ENCODE measurements around the gene DDX52.

Gene DDX52

GRCh38 chr17:37576281-37576680, 67.0 kb downstream of the DDX52 start:
- Histone ChIP-seq H3K4me3 (IDR thresholded peaks at IDR 0.05; ENCODE audit: insufficient read depth, low read depth, low read length) (no peak overlapping the region), H3K79me2 (ENCODE audit: insufficient read depth, low read depth) (no peaks in the 10 kb centered on the region), H3K27ac (no peak overlapping the region), H3K4me1 (ENCODE audit: low read depth, poor library complexity, severe bottlenecking) (no peaks in the 10 kb centered on the region), H3K27me3 (ENCODE audit: insufficient read depth, low read depth) (no peaks in the 10 kb centered on the region), H3K36me3 (ENCODE audit: insufficient read depth) (no peaks in the 10 kb centered on the region), H2AFZ (ENCODE audit: low read depth) (no peak overlapping the region), H4K20me1 (ENCODE audit: insufficient read depth) (no peaks in the 10 kb centered on the region), H3K4me2 (no peak overlapping the region), H3K9ac (no peak overlapping the region)
- TF ChIP-seq, protein P1, sequence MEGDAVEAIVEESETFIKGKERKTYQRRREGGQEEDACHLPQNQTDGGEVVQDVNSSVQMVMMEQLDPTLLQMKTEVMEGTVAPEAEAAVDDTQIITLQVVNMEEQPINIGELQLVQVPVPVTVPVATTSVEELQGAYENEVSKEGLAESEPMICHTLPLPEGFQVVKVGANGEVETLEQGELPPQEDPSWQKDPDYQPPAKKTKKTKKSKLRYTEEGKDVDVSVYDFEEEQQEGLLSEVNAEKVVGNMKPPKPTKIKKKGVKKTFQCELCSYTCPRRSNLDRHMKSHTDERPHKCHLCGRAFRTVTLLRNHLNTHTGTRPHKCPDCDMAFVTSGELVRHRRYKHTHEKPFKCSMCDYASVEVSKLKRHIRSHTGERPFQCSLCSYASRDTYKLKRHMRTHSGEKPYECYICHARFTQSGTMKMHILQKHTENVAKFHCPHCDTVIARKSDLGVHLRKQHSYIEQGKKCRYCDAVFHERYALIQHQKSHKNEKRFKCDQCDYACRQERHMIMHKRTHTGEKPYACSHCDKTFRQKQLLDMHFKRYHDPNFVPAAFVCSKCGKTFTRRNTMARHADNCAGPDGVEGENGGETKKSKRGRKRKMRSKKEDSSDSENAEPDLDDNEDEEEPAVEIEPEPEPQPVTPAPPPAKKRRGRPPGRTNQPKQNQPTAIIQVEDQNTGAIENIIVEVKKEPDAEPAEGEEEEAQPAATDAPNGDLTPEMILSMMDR (conservative IDR thresholded peaks at IDR 0.05; ENCODE audit: low read depth, low read length) = no peak

DNA sequence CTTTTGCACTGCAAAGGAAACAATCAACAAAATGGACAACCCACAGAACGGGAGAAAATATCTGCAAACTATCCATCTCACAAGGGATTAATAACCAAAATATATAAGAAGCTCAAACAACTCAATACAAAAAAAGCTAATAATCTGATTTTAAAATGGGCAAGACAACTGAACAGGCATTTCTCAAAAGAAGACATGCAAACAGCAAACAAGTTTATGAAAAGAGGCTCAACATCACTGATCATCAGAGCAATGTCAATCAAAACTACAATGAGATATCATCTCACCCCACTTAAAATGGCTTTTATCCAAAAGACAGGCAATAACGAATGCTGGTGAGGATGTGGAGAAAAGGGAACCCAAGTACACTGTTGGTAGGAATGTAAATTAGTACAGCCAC, 68.8 kb downstream of the DDX52 start:
- H4K20me1 ChIP-seq (ENCODE audit: insufficient read depth) = no peaks in the 10 kb centered on the region
- H3K27ac ChIP-seq = no peak overlapping the region
- peaks cover 9% of the 10 kb centered on the region for H3K4me1 ChIP-seq (ENCODE audit: low read depth, poor library complexity, severe bottlenecking)
- TF ChIP-seq, protein P1 (conservative IDR thresholded peaks at IDR 0.05; ENCODE audit: low read depth, low read length) = no peak
- no peak overlapping the region for H3K9ac ChIP-seq
- H3K4me2 ChIP-seq = no peak overlapping the region
- H3K36me3 ChIP-seq (ENCODE audit: insufficient read depth) = no peaks in the 10 kb centered on the region
- no peak overlapping the region for H3K4me3 ChIP-seq (IDR thresholded peaks at IDR 0.05; ENCODE audit: insufficient read depth, low read depth, low read length)
- no peaks in the 10 kb centered on the region for H3K27me3 ChIP-seq (ENCODE audit: insufficient read depth, low read depth)
- H2AFZ ChIP-seq (ENCODE audit: low read depth) = no peak overlapping the region
- H3K79me2 ChIP-seq (ENCODE audit: insufficient read depth, low read depth) = no peaks in the 10 kb centered on the region

DNA sequence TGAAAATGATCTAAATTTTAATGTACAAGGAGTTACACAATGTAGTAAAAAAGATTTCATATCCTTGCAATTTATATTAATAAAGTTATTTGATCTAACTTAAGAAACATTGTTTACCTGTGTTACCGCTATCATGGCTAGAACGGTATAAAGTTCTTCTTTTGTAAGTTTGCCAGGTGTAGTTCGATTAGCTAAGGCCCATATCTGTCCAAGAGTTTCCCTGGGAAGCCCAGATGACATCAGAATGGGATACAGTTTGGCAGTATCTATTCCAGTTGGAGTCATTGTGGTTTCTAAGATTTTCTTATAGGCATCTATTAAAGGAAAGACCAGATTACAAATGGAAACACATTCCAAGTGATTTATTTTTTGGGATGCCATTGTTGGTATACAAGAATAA, 71.6 kb downstream of the DDX52 start:
- Histone ChIP-seq H3K4me2 (no peak overlapping the region), H3K36me3 (ENCODE audit: insufficient read depth) (no peaks in the 10 kb centered on the region), H3K27ac (no peak overlapping the region), H3K27me3 (ENCODE audit: insufficient read depth, low read depth) (no peaks in the 10 kb centered on the region), H4K20me1 (ENCODE audit: insufficient read depth) (no peaks in the 10 kb centered on the region), H3K4me1 (ENCODE audit: low read depth, poor library complexity, severe bottlenecking) (peaks cover 9% of the 10 kb centered on the region), H3K4me3 (IDR thresholded peaks at IDR 0.05; ENCODE audit: insufficient read depth, low read depth, low read length) (no peak overlapping the region), H3K79me2 (ENCODE audit: insufficient read depth, low read depth) (no peaks in the 10 kb centered on the region), H3K9ac (no peak overlapping the region), H2AFZ (ENCODE audit: low read depth) (no peak overlapping the region)
- TF ChIP-seq, protein P1 (conservative IDR thresholded peaks at IDR 0.05; ENCODE audit: low read depth, low read length) = no peak

DNA sequence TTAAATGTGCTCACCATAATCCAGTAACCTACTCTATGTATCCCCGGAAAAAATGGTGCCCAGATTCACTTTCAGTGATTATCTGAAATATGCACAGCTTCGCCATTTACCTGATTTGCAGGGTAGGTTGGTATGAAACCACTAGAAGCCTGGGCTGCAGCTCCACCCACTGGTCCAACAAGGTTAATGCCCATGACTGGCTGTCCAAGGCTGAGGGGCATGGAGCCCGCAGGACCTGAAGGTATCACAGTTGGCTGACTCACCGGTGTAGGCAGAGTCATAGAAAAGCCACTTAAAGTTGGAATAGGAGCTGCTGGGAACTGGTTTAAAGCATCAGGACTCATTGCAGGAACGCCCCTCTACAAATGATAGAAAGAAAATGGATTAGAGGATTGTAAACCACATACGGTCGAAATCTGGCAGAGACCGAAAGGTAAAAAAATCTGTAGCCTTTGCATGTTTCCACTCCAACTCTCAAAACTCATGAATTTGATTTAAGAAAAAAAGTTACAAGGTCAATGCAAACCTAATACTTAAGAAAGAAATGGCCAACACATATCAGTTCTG, 72.6 kb downstream of the DDX52 start:
- no peak overlapping the region for H2AFZ ChIP-seq (ENCODE audit: low read depth)
- H3K79me2 ChIP-seq (ENCODE audit: insufficient read depth, low read depth) = no peaks in the 10 kb centered on the region
- TF ChIP-seq, protein P1 (conservative IDR thresholded peaks at IDR 0.05; ENCODE audit: low read depth, low read length) = peak; percentile 84
- H3K9ac ChIP-seq = no peak overlapping the region
- H4K20me1 ChIP-seq (ENCODE audit: insufficient read depth) = no peaks in the 10 kb centered on the region
- no peaks in the 10 kb centered on the region for H3K27me3 ChIP-seq (ENCODE audit: insufficient read depth, low read depth)
- H3K4me1 ChIP-seq (ENCODE audit: low read depth, poor library complexity, severe bottlenecking) = peaks cover 9% of the 10 kb centered on the region
- no peak overlapping the region for H3K4me3 ChIP-seq (IDR thresholded peaks at IDR 0.05; ENCODE audit: insufficient read depth, low read depth, low read length)
- H3K27ac ChIP-seq = no peak overlapping the region
- no peaks in the 10 kb centered on the region for H3K36me3 ChIP-seq (ENCODE audit: insufficient read depth)
- no peak overlapping the region for H3K4me2 ChIP-seq
